Activated T-cell treated with anti-CD3 and anti-CD28 coated beads, Interleukin-2, amount 50 U/mL, for 4 hours (primary cell): Measurements from ENCODE around the gene PPP1R2C. TPM values are rescaled to one million over a fixed set of nuclear protein-coding genes. Genes with fewer than 3 reads are reported as not detected.

Source experiments
- ATAC-seq, 2 donors: fragments of 200-7000 bp; cut with Tn5 transposase; one replicate each; pipeline ENCODE4 v1.10.0; 2021
- DNase-seq: peaks from one replicate; pipeline ENCODE4 v3.0.0-alpha.2; 2020
- H3K27me3 Mint-ChIP-seq: one replicate; pipeline ENCODE4 v1.8.0; 2021; ENCODE audit warnings: low read depth, mixed read lengths
- H3K36me3 Mint-ChIP-seq: one replicate; pipeline ENCODE4 v1.8.0; 2022; ENCODE audit warnings: mixed read lengths; ENCODE audit not compliant: insufficient read depth
- H3K4me1 Mint-ChIP-seq: one replicate; pipeline ENCODE4 v1.8.0; 2021; ENCODE audit warnings: low read depth, mixed read lengths
- H3K4me3 Mint-ChIP-seq: one replicate; pipeline ENCODE4 v1.8.0; 2021; ENCODE audit warnings: mild to moderate bottlenecking, moderate library complexity, mixed read lengths
- H3K9me3 Mint-ChIP-seq: one replicate; pipeline ENCODE4 v1.8.0; 2021; ENCODE audit warnings: mixed read lengths
- total RNA-seq, 3 donors: library from RNA; stranded (reverse); gene quantifications; one replicate each; pipeline ENCODE4 v1.2.1, GENCODE V29; 2021

Gene PPP1R2C
- total RNA-seq: not detected

DNA sequence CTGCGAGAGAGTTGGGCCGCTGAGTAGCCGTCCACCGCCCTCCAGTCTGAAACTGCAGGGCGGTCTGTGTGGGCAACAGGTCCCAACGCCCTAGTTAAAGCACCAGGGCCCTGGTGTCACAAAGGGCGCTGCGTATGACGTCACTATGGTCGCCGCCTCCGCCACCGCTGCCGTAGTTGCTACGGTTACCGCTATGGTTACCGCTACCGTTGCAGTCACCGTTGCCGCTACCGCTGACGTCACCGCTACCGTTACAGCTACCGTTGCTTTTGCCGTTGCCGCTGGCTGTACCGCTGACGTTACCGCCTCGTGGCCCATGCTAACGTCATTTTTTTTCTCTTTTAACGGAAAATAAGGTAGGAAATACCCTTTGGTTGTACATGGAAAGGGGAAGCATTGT lies at the start of gene PPP1R2C:
TSS of gene PPP1R2C (minus strand) at position 68 of the 400 bp plus-strand sequence. CDS start 84 bp downstream, outside the sequence.
- H3K27me3 Mint-ChIP-seq: no peaks in the 10 kb centered on the region
- peak; percentile 44 for DNase-seq

DNA sequence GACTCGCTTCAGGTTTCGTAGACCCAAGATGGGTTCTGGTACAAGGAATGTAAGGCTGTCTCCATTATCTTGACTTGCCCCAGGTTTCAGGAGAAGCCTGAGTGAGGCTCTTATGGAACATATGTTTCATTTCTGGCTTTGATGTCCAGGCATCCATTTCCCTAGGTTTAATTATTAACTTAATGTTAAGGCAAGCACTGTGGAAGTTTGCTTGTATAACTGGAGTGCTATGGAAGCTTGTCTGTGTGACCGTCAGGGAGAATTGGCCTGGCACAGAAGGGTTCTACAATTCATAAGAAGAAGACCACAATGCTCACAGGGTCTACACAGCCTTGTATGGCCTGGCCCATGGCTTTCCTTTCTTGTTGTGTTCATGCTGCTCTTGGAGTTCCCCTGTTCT lies 47.2 kb upstream of the PPP1R2C start:
- Mint-ChIP-seq H3K9me3 (no peaks in the 10 kb centered on the region), H3K36me3 (no peaks in the 10 kb centered on the region), H3K4me1 (no peaks in the 10 kb centered on the region), H3K4me3 (no peak overlapping the region), H3K27me3 (no peaks in the 10 kb centered on the region)
- ATAC-seq: no peak
- DNase-seq: no peak

More for the DNA sequence above, at the start of gene PPP1R2C:
- H3K36me3 Mint-ChIP-seq: no peaks in the 10 kb centered on the region
- ATAC-seq: peak in 1 of 2 donors; percentile 35
- peaks cover 4% of the 10 kb centered on the region for H3K4me1 Mint-ChIP-seq
- peaks cover 5% of the 10 kb centered on the region for H3K9me3 Mint-ChIP-seq
- H3K4me3 Mint-ChIP-seq: no peak within 1 kb of the TSS

DNA sequence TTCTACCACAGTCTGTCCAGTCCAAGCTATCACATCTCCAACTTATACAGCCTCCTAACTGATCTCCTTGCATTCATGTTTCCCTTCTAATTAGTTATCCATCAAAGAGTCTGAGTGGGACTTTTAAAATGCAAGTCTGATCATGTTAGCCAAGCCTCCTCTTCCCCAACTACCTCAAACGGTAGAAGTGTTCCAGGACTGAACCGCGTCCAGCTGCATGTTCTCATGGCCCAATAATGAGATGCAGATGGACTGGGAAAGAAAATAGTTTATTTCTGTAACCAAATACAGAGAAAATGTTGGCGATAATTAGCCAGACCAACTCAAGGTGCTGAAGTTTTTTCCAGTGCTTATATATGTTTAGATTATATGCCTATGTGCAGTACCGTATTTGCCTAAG lies 46.6 kb upstream of the PPP1R2C start:
- H3K4me1 Mint-ChIP-seq: no peaks in the 10 kb centered on the region
- DNase-seq (no peak), ATAC-seq (no peak)
- no peaks in the 10 kb centered on the region for H3K36me3 Mint-ChIP-seq
- H3K9me3 Mint-ChIP-seq: no peaks in the 10 kb centered on the region
- H3K4me3 Mint-ChIP-seq: no peak overlapping the region
- no peaks in the 10 kb centered on the region for H3K27me3 Mint-ChIP-seq

DNA sequence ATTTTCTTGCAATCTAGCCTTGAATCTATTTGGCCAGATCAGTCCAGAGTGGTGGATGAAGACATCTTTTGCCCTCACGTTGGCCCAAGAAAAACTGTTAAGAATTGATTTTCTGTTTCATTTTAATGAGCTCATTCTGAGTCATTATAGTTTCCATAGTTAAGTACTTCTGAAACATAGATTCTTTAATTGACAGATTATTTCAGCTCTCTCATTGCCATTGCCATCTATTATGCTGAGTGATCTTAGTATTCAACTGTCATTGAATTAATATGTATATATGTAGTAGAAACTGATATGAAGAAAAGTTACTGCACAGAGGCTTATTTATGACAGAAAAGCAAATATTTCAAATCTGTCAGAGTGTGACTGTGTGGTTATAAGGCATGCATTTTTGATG lies 45.5 kb upstream of the PPP1R2C start:
- Mint-ChIP-seq H3K4me3 (no peak overlapping the region), H3K36me3 (no peaks in the 10 kb centered on the region), H3K9me3 (no peaks in the 10 kb centered on the region), H3K4me1 (no peaks in the 10 kb centered on the region), H3K27me3 (no peaks in the 10 kb centered on the region)
- ATAC-seq (no peak), DNase-seq (no peak)

DNA sequence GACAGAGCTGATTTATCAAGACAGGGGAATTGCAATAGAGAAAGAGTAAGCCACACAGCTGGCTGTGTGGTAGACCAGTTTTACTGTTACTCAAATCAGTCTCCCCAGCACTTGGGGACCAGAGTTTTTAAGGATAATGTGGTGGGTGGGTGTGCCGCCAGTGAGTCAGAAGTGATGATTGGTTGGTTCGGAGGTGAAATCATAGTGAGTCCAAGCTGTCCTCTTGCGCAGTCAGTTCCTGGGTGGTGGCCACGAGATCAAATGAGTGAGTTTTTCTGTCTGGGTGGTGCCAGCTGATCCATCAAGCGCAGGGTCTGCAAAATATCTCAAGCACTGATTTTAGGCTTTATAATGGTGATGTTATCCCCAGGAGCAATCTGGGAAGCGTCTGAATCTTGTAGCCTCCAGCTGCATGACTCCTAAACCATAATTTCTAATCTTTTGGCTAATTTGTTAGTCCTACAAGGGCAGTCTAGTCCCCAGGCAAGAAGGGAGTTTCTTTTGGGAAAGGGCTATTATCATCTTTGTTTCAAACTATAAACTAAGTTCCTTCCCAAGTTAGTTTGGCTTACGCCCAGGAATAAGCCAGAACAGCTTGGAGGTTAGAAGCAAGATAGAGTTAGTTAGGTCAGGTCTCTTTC lies 44.0 kb upstream of the PPP1R2C start:
- no peaks in the 10 kb centered on the region for H3K4me1 Mint-ChIP-seq
- H3K27me3 Mint-ChIP-seq: no peaks in the 10 kb centered on the region
- H3K36me3 Mint-ChIP-seq: no peaks in the 10 kb centered on the region
- no peaks in the 10 kb centered on the region for H3K9me3 Mint-ChIP-seq
- DNase-seq: no peak
- ATAC-seq: no peak
- H3K4me3 Mint-ChIP-seq: no peak overlapping the region

DNA sequence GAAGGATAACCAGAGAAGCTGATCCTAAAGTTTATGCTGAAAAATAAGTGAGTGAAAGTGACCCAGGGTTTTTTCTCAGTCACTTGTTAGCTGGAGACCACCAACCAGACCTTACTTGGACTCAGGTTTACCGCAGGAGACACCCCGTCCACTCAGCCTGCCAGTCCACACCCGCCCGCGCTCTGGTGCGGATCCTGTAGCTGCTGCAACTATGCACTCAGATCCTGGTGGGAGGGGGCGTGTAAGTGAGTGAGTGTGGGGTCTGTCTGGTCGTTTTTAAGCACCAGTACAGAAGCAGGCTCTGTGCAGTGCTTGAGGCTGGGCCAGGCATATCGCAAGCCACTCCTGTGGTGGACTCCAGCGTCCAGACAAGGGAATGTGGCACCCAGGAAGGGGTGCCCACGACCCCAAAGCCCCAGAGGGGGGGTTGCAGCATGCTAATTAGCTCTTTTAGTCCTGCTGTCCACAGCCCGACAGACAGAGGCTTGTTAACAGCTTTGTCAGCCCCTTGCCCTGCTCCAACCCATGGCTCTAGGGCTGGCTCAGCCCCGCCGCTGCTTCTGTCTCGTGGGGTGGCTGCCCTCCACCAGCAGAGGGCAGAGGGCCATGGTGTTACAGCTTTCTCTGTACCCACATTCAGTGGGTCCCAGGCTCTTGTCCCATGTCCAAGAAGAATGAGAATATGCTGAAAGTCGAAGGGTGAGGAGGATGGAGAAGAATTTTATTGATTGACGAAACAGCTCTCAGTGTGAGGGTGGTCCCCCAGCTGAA lies 40.4 kb upstream of the PPP1R2C start:
- Mint-ChIP-seq H3K4me1 (no peaks in the 10 kb centered on the region), H3K27me3 (no peaks in the 10 kb centered on the region), H3K9me3 (peaks cover 13% of the 10 kb centered on the region), H3K36me3 (peaks cover 2% of the 10 kb centered on the region), H3K4me3 (no peak overlapping the region)
- no peak for DNase-seq
- no peak for ATAC-seq

DNA sequence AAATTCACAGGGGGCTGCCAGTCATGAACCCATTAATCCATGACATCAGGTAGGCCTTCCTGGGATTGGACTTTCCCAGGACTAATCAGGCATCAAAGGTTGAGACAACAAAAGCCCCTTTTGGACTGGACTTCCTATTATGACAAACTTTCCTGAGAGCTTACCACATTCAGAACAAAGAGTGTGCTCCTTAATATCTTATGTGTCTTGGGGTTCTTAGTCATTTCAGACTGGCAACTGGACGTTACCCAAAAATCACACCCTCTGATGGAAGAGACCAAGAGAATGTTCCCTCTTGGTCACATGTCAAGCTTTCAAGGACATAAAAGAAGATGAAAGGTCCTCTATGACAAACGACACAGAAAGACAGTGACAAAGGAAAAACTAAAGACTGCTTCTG lies 31.6 kb upstream of the PPP1R2C start:
- H3K27me3 Mint-ChIP-seq: no peaks in the 10 kb centered on the region
- peaks cover 14% of the 10 kb centered on the region for H3K9me3 Mint-ChIP-seq
- peaks cover under 1% of the 10 kb centered on the region for H3K4me1 Mint-ChIP-seq
- ATAC-seq (no peak), DNase-seq (no peak)
- H3K36me3 Mint-ChIP-seq: no peaks in the 10 kb centered on the region
- no peak overlapping the region for H3K4me3 Mint-ChIP-seq

DNA sequence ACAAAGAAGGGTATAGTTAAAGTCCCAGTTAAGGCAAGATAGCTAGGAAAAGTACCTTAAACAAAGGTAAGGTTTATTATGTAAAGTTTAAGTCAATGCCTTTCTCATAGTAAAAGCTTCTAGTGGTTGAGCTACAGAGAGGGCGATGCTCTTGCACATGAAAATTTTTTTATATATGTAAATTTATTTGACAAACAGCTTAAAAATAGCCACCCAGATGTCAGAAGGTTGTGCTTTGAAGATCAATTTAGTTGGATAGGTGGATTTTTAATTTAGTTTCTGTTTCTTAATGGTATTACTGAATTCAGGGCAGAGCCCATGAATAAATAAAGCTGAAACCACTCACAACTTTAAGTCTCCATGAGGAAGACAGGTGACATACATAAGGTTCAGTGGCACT lies 29.4 kb upstream of the PPP1R2C start:
- Mint-ChIP-seq H3K4me1 (peaks cover 2% of the 10 kb centered on the region), H3K4me3 (no peak overlapping the region), H3K9me3 (peaks cover 1% of the 10 kb centered on the region), H3K36me3 (no peaks in the 10 kb centered on the region), H3K27me3 (no peaks in the 10 kb centered on the region)
- ATAC-seq (no peak), DNase-seq (no peak)

DNA sequence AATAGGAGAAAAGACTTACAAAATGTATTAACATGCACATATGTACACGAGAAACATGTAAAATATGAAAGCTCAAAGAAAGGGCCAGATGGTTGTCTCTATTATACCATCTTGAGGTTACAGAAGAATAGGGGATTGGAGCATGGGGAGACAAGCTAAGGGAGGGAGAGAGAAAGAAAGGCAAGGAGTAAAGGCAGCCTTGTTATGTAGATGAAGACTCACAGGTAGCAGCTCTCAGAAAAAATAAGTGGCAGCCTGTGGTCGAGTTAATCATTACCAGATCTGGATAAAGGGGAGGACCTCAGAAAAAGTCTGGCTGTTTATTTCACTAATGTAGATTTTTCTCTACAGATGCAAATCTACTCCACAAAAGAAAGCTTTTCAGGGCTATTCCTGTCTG lies 26.6 kb upstream of the PPP1R2C start:
- ATAC-seq: no peak
- H3K9me3 Mint-ChIP-seq: no peaks in the 10 kb centered on the region
- H3K27me3 Mint-ChIP-seq: no peaks in the 10 kb centered on the region
- peaks cover 6% of the 10 kb centered on the region for H3K4me1 Mint-ChIP-seq
- H3K4me3 Mint-ChIP-seq: no peak overlapping the region
- no peak for DNase-seq
- no peaks in the 10 kb centered on the region for H3K36me3 Mint-ChIP-seq

DNA sequence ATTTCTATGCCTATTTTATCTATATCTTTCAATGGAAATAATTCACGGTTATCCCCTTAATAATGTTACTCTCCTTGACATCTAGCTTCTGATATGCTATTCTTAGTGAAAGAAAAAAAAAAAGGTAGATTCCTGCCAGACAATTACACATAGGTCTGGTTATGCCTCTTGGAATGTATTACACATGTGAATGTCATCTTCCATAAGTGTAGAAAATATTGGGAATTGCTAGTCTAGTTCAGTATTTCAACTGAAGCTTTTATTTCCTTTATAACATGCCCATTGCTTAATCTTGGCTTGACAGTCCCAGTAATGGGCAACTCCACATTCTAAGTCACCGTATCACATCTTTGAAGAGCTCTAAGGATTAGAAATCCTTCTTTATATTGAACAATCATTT lies 25.4 kb upstream of the PPP1R2C start:
- ATAC-seq: no peak
- Mint-ChIP-seq H3K4me1 (peaks cover 6% of the 10 kb centered on the region), H3K36me3 (no peaks in the 10 kb centered on the region), H3K27me3 (no peaks in the 10 kb centered on the region), H3K9me3 (no peaks in the 10 kb centered on the region), H3K4me3 (no peak overlapping the region)
- DNase-seq: no peak

DNA sequence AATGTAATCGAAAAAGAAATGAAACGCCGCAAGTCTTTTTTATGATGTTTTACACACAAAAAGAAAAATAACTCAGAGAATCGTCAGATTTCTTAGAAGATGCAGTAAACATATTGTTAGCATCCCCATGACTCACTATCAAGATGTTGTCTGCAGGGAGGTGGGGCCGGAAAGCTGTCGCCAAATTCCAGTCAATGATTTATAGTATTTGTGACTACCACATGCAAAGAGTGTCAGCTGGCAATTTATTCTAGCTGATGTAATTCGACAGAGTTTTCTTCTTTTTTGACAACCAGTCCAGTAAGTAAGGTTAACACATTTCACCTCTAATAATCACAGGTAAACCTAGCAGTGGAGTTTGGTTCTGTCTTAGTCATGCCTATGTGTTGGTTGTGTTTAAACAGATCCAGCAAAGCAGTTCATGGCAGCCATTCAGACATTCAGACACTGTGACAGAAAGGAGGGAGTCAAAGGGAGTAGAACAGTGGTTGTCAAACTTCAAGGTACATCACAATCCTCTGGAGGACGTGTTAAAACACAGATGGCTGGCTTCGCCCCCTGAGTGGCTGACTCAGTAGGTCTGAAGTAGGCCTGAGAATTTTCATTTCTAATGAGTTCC lies 19.8 kb upstream of the PPP1R2C start:
- no peaks in the 10 kb centered on the region for H3K36me3 Mint-ChIP-seq
- ATAC-seq (no peak), DNase-seq (no peak)
- H3K4me3 Mint-ChIP-seq: no peak overlapping the region
- no peaks in the 10 kb centered on the region for H3K9me3 Mint-ChIP-seq
- H3K27me3 Mint-ChIP-seq: no peaks in the 10 kb centered on the region
- peaks cover 3% of the 10 kb centered on the region for H3K4me1 Mint-ChIP-seq

DNA sequence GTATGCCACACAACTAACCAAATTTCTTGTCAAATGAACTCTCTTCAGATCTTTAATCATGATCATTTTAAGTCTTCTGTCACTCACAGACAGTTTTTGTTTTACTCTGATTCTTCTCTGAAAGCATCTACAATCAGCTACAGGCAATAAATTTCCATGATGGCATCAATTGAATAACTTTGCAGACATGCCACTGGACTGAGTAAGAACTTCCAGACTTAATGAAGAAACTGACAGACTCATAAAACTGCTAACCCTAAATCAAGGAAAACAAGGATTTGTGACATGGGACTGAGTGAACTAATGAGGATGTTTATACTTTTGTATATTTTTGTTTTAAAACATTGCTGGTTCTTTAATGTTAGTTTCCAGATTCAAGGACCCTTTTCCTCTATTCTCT lies 5.5 kb upstream of the PPP1R2C start:
- peaks cover 5% of the 10 kb centered on the region for H3K9me3 Mint-ChIP-seq
- H3K36me3 Mint-ChIP-seq: no peaks in the 10 kb centered on the region
- no peak overlapping the region for H3K4me3 Mint-ChIP-seq
- no peaks in the 10 kb centered on the region for H3K4me1 Mint-ChIP-seq
- ATAC-seq (no peak), DNase-seq (no peak)
- no peaks in the 10 kb centered on the region for H3K27me3 Mint-ChIP-seq

DNA sequence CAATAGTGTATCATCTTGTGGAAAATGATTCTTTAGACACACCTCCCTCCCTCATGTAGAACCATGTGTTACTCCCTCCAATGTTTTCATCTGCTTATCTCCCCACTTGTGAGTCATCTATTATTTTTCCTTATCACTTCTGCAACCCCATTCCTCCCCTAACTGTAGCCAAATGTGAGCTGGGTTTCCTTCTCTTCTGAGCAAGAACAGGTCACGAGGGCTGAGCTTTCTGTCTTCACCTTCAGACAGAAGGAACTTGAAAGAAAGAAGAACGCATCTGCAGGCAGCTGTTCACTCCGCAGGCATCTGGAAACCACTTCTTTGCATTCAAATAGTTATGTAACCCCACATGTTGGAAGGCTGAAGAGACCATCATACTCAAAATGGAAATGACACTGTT lies 1.8 kb downstream of the PPP1R2C start:
- H3K9me3 Mint-ChIP-seq: peaks cover 5% of the 10 kb centered on the region
- H3K27me3 Mint-ChIP-seq: no peaks in the 10 kb centered on the region
- no peak for DNase-seq
- H3K36me3 Mint-ChIP-seq: no peaks in the 10 kb centered on the region
- H3K4me3 Mint-ChIP-seq: no peak overlapping the region
- no peak for ATAC-seq
- peaks cover 4% of the 10 kb centered on the region for H3K4me1 Mint-ChIP-seq

DNA sequence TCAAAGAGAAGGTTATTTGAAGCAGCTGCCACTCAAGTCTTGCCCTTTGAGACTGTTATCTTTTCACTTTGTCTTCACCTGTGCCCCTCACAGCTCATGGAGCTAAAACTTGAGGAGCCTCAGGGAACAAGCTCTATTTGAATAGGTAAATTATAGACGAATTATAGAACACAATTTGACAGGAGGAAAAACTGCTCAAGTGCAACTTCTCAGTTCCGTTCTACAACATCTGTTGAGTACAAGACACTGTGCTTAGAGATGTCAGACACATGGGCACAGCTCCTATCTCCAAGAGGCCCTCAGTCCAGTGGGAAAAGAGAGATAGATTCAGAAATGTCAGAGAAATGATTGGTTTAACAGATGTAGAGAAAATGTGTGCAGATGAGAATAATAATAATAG lies 5.1 kb downstream of the PPP1R2C start:
- H3K4me3 Mint-ChIP-seq: no peak overlapping the region
- no peaks in the 10 kb centered on the region for H3K27me3 Mint-ChIP-seq

More for the DNA sequence above, 5.1 kb downstream of the PPP1R2C start:
- ATAC-seq (no peak), DNase-seq (no peak)
- no peaks in the 10 kb centered on the region for H3K9me3 Mint-ChIP-seq
- no peaks in the 10 kb centered on the region for H3K36me3 Mint-ChIP-seq
- peaks cover 4% of the 10 kb centered on the region for H3K4me1 Mint-ChIP-seq
